VCaP (cell line): ENCODE measurements around the gene BTBD3.

ENCODE experiments used
- H3K27ac ChIP-seq: fragments of 450-650 bp; 2 replicates; pipeline ENCODE4 v1.5.1; 2017
- CTCF ChIP-seq: fragments of 450-650 bp; conservative IDR thresholded peaks from 2 replicates; pipeline ENCODE4 v1.5.1; 2017; ENCODE audit warnings: mild to moderate bottlenecking, moderate library complexity

Gene BTBD3

GRCh38 chr20:11972478-11972877, 54.8 kb downstream of the BTBD3 start:
- no peak for TF ChIP-seq CTCF
- no peak overlapping the region for H3K27ac ChIP-seq
